Femur (tissue), 1 donor: ENCODE results near the gene HAPSTR1.
"Not testable (repeated sequence)": the region's sequence is repeated elsewhere in the genome, so short reads cannot be mapped to it uniquely, and the experiment has no call there.

ENCODE experiments used
- DNase-seq: peaks from one replicate; pipeline ENCODE4 v3.0.0-alpha.2; 2017

HAPSTR1 gene

GRCh38 chr16:9090960-9091866 lies at the start of gene HAPSTR1:
HAPSTR1 (plus strand) TSS chr16:9091644; CDS start chr16:9092045, 401 bp downstream.
- DNase-seq: peak; percentile 100

GRCh38 chr16:9042533-9042932 lies 48.9 kb upstream of the HAPSTR1 start:
- DNase-seq: no peak

GRCh38 chr16:9042964-9043680 lies 48.3 kb upstream of the HAPSTR1 start:
- no peak for DNase-seq

GRCh38 chr16:9045562-9045961 lies 45.9 kb upstream of the HAPSTR1 start:
- not testable (repeated sequence) for DNase-seq

- DNase-seq: no peak
These were observed 44.8 kb upstream of the HAPSTR1 start for GRCh38 chr16:9046667-9047055.

- peak; percentile 82 for DNase-seq
These were observed 43.6 kb upstream of the HAPSTR1 start for GRCh38 chr16:9047689-9048301.

GRCh38 chr16:9048302-9048700 lies 43.1 kb upstream of the HAPSTR1 start:
- DNase-seq: no peak

- no peak for DNase-seq
These were observed 42.2 kb upstream of the HAPSTR1 start for GRCh38 chr16:9049241-9049640.

- DNase-seq: no peak
These were observed 41.2 kb upstream of the HAPSTR1 start for GRCh38 chr16:9050102-9050830.

GRCh38 chr16:9053006-9053601 lies 38.3 kb upstream of the HAPSTR1 start:
- peak; percentile 49 for DNase-seq

GRCh38 chr16:9054460-9054859 lies 37.0 kb upstream of the HAPSTR1 start:
- DNase-seq: no peak

- no peak for DNase-seq
These were observed 36.3 kb upstream of the HAPSTR1 start for GRCh38 chr16:9055115-9055514.

- no peak for DNase-seq
These were observed 35.8 kb upstream of the HAPSTR1 start for GRCh38 chr16:9055661-9056060.

- DNase-seq: no peak
These were observed 35.4 kb upstream of the HAPSTR1 start for GRCh38 chr16:9056061-9056460.

- DNase-seq: no peak
These were observed 33.2 kb upstream of the HAPSTR1 start for GRCh38 chr16:9058211-9058610.

GRCh38 chr16:9060225-9060624 lies 31.2 kb upstream of the HAPSTR1 start:
- no peak for DNase-seq

- peak; percentile 60 for DNase-seq
These were observed 30.1 kb upstream of the HAPSTR1 start for GRCh38 chr16:9061358-9061813.

GRCh38 chr16:9062301-9062700 lies 29.1 kb upstream of the HAPSTR1 start:
- no peak for DNase-seq

- DNase-seq: no peak
These were observed 26.4 kb upstream of the HAPSTR1 start for GRCh38 chr16:9065077-9065476.

- DNase-seq: no peak
These were observed 22.6 kb upstream of the HAPSTR1 start for GRCh38 chr16:9068886-9069285.

- DNase-seq: no peak
These were observed 21.2 kb upstream of the HAPSTR1 start for GRCh38 chr16:9070254-9070653.

GRCh38 chr16:9071377-9071776 lies 20.1 kb upstream of the HAPSTR1 start:
- DNase-seq: no peak
